Measurements from ENCODE around the gene PAQR8. TPM values are rescaled to one million over a fixed set of nuclear protein-coding genes. Genes with fewer than 3 reads are reported as not detected.
A peak's percentile ranks its signal among the peaks of the same experiment; 100 is the strongest.

PAQR8 gene
- total and polyA plus RNA-seq, 2 of the 13 experiments (the other 11 are each of a cell fraction or from before 2014, with no cell fraction given), result 37.7 to 50.7 TPM

GRCh38 chr6:52419809-52420667, 58.1 kb downstream of the PAQR8 start, which contains the start of gene EFHC1 (continued):
- peak; percentile 89; the same call in 1 of the 2 replicates for TF ChIP-seq ZNF276 (CRISPR knock-in tag; IDR thresholded peaks at IDR 0.05; ENCODE audit: low read depth)
- no peak for TF ChIP-seq CHCHD3 (CRISPR knock-in tag; IDR thresholded peaks at IDR 0.05)
- peak; percentile 94 for TF ChIP-seq KAT8 (CRISPR knock-in tag; IDR thresholded peaks at IDR 0.05)
- TF ChIP-seq NR0B2 (CRISPR knock-in tag; IDR thresholded peaks at IDR 0.05), result 0 out of 2 replicates have a peak, but pooled peaks have one; percentile 44
- TF ChIP-seq ZFP36L2 (CRISPR knock-in tag; IDR thresholded peaks at IDR 0.05), result no peak
- TF ChIP-seq HNF4G (IDR thresholded peaks at IDR 0.05; ENCODE audit: borderline replicate concordance, low read depth, low read length), result peak; percentile 5; the same call in 1 of the 2 replicates
- TF ChIP-seq HNF4G (CRISPR knock-in tag; IDR thresholded peaks at IDR 0.05; ENCODE audit: borderline replicate concordance, low read depth), result peak; percentile 14; the same call in 1 of the 2 replicates
- TF ChIP-seq KLF6 (CRISPR knock-in tag; IDR thresholded peaks at IDR 0.05), result peak; percentile 92; the same call in 1 of the 2 replicates
- TF ChIP-seq PRDM4 (CRISPR knock-in tag; IDR thresholded peaks at IDR 0.05; ENCODE audit: borderline replicate concordance), result no peak
- peak; percentile 66; the same call in 1 of the 2 replicates for TF ChIP-seq ZBTB38 (CRISPR knock-in tag; IDR thresholded peaks at IDR 0.05)
- TF ChIP-seq SP4 (CRISPR knock-in tag; IDR thresholded peaks at IDR 0.05), result peak; percentile 100
- no peak for TF ChIP-seq ZBTB14 (CRISPR knock-in tag; IDR thresholded peaks at IDR 0.05)
- TF ChIP-seq GPBP1L1 (CRISPR knock-in tag; IDR thresholded peaks at IDR 0.05), result no peak
- peak; percentile 71; the same call in 1 of the 2 replicates for TF ChIP-seq ZSCAN29 (CRISPR knock-in tag; conservative IDR thresholded peaks at IDR 0.05)
- TF ChIP-seq RBAK (CRISPR knock-in tag; IDR thresholded peaks at IDR 0.05), result no peak; the same call in 1 of the 2 replicates
- peak; percentile 79 for TF ChIP-seq AGO2 (optimal IDR thresholded peaks at IDR 0.05; ENCODE audit: low read depth, low read length)
- peak; percentile 67; the same call in 1 of the 2 replicates for TF ChIP-seq PBX3 (CRISPR knock-in tag; IDR thresholded peaks at IDR 0.05; ENCODE audit: borderline replicate concordance)
- TF ChIP-seq DPF2 (CRISPR knock-in tag; IDR thresholded peaks at IDR 0.05; ENCODE audit: borderline replicate concordance, low read depth), result peak; percentile 57
